ENCODE measurements around the gene TBC1D9B. TPM values are rescaled to one million over a fixed set of nuclear protein-coding genes. Genes with fewer than 3 reads are reported as not detected.

The TBC1D9B gene
- total and polyA plus RNA-seq, 2 of the 13 experiments (the other 11 are each of a cell fraction or from before 2014, with no cell fraction given): 35.0 to 50.0 TPM

GRCh38 chr5:179858586-179859427, 48.9 kb downstream of the TBC1D9B start, which contains the start of gene MRNIP (continued):
- TF ChIP-seq MAZ (IDR thresholded peaks at IDR 0.05; ENCODE audit: borderline replicate concordance, low read depth, low read length) (peak; percentile 81), MAZ (CRISPR knock-in tag; IDR thresholded peaks at IDR 0.05; ENCODE audit: low read depth) (peak; percentile 98), ETS1 (CRISPR knock-in tag; IDR thresholded peaks at IDR 0.05) (0 out of 2 replicates have a peak, but pooled peaks have one; percentile 60), BRD4 (CRISPR knock-in tag; IDR thresholded peaks at IDR 0.05) (peak; percentile 75; the same call in 1 of the 2 replicates), SMAD3 (CRISPR knock-in tag; IDR thresholded peaks at IDR 0.05) (peak; percentile 69; the same call in 1 of the 2 replicates), XRCC5 (optimal IDR thresholded peaks at IDR 0.05; ENCODE audit: low read length) (peak; percentile 78), CREBL2 (CRISPR knock-in tag; IDR thresholded peaks at IDR 0.05; ENCODE audit: borderline replicate concordance) (peak; percentile 74; the same call in 1 of the 2 replicates), CSRNP2 (CRISPR knock-in tag; conservative IDR thresholded peaks at IDR 0.05; ENCODE audit: low read depth) (no peak), ZMYM2 (CRISPR knock-in tag; IDR thresholded peaks at IDR 0.05) (peak; percentile 23; the same call in 1 of the 2 replicates), ATF4 (CRISPR knock-in tag; IDR thresholded peaks at IDR 0.05) (peak in 1 of 2 experiments; percentile 54; a peak in 2 of 4 replicates), JUND (CRISPR knock-in tag; IDR thresholded peaks at IDR 0.05) (peak; percentile 58; the same call in 1 of the 2 replicates), KAT8 (CRISPR knock-in tag; IDR thresholded peaks at IDR 0.05) (peak; percentile 86), ZNF501 (CRISPR knock-in tag; IDR thresholded peaks at IDR 0.05) (peak; percentile 95), ZBTB39 (CRISPR knock-in tag; IDR thresholded peaks at IDR 0.05) (peak; percentile 35; the same call in 1 of the 2 replicates), FOXP4 (CRISPR knock-in tag; IDR thresholded peaks at IDR 0.05) (peak; percentile 72), TFE3 (CRISPR knock-in tag; IDR thresholded peaks at IDR 0.05) (peak; percentile 87), ZNF580 (CRISPR knock-in tag; IDR thresholded peaks at IDR 0.05; ENCODE audit: borderline replicate concordance, low read depth) (peak; percentile 35; the same call in 1 of the 2 replicates), PHB2 (IDR thresholded peaks at IDR 0.05; ENCODE audit: partially characterized antibody) (no peak)

Data from HepG2 (cell line).